Amygdala (tissue), 56 donors: ENCODE data around the gene RLN3.

Experiments
- DNase-seq, 56 donors: peaks; one replicate each; lab custom pipeline; 2025; lab: John Stamatoyannopoulos, UW

Gene RLN3

DNA sequence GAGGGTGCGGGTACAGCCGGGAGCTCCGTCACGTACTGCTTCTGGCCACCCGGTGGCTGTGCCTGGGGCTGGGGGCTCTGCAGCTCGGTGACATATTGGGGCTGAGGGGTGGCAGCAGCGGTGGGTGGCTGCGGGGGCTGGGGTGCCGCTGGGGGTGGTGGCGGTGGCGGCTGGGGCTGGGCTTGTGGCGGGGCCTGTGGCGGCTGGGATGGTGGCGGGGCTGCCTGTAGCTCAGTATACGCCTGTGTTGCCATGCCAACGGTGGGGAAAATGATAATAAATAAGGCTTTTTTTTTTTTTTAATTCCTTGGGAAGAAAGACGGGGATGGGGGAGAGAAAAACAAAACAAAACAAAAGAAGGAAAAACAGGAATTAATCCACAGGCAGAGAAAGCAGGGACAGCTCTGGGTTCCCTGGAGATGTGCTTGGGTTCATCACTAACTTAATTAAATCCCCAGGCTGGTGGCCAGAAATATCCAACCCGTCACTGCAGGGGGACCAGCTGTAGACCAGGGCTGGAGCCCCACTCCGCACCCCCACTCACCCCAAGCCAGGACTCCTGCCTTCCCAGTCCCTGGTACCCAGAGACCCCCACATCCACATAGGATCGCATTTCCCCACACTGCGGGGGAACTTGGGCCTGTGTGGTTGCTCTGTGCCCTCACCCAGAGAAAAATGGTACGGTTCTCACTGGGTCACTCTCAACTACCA is 34.2 kb upstream of the RLN3 start:
- DNase-seq: peak in 2 of 56 donors; percentile 3 to 15

DNA sequence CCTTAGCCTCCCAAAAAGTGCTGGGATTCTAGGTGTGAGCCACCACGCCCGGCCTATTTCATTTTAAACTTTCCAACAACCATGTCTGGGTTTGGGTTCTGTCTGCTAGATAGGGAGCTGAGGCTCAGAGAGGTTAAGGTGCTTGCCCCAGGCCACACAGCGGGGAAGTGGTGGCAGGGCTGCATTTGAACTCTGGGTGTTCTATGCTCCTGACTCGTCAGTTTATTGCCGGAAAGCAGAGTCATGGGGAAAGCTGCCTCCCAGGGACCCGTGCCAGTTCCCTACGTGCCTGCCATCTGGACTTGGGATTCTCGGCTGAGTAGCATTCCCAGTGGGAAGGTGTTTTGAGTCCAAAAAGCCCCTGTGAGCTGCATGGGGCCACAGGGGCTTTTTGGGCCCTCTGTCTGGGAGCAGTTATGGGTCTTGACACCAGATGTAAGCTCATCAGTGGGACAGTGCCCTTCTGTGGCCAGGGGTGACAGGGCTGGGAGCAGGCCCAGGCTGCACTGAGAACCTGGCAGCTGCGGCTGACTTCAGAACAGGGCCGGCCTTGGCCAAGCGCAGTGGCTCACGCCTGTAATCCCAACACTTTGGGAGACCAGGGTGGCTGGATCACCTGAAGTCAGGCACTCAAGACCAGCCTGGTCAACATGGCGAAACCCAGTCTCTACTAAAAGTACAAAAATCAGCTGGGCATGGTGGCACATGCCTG is 32.8 kb upstream of the RLN3 start:
- DNase-seq: peak in 8 of 56 donors; percentile 8 to 49 (median 26)

DNA sequence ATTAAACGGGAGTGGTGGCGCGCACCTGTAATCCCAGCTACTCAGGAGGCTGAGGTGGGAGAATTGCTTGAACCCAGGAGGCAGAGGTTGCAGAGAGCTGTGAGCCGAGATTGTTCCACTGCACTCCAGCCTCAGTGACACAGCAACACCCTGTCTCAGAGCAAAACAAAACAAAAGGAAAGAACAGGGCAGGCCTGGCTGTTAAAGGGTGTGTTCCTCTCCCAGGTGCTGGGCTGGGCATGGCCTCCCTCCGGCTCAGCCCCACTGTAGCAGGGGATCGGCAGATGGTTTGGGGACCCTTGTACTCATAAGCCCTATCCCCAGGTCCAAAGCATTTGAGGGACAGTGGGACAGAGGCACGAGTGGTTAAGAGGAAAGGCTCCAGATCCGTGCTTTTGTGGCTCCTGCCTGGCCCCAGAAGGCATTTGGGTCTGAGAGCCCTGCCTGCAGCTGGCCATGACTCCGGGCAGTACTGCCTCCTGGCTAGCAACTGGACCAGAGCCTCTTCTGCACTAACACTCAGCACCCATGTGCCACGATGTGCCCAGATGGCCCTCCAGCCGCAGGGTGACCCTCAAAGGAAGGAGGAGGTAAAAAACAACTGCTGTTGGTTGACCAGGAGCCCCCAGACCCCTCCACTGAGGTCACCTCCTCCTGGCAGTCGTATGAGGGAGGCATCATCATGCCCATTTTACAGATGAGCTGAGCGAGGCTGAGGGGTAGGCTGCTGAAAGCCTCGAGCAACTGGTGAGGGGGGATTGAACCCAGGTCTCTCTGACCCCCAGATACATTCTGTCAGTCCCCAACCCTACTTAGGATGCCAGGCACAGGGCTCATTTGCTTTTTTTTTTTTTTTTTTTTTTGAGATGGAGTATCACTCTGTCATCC is 31.8 kb upstream of the RLN3 start:
- no peak for DNase-seq

DNA sequence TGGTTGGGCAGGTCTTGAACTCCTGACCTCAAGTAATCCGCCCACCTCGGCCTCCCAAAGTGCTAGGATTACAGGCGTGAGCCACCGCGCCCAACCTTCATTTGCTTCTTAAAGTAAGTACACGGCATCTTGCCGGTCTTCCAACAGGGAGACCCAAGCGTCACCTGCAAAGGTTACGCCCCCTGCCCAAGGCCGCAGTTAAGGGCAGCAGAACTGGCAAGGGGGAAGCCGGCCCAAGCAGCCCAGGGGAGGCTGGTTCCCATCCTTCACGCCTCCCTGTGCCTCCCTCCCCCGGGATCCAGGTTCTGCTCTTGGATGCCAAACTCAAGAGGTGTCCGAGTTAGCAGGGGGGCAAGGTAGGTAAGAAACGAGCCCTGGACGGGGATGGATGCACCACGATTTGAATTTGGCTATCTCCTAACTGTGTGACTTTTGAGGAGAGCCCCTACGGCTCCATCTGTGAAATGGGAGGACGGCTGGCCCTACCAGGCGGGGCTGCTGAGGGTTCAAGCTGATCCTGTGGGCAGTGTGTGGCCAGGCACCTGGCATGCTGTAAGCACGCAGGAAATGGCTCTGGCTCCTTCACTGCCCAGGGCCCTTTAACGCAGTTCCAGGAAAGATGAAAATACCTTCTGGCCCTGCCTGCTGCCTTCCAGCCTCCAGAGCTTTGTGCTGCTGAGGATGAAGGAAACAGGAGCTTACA is 30.9 kb upstream of the RLN3 start:
- no peak for DNase-seq

DNA sequence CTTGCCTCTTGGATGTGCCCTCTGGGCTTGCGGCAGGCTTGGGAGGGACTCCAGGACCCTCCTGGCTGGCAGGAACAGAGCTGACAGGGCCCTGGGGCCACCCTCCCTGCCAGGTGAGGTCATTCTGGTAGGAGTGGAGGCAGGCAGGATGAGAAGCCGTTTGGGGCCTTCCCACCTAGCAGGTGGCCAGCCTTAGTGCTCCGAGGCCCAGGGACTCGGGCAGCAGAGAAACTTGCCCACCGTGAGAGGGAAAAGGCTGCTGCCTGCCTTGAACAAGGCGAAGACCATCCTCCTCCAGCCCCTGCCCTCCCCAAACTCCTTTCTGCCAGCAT is 30.4 kb upstream of the RLN3 start:
- no peak for DNase-seq

DNA sequence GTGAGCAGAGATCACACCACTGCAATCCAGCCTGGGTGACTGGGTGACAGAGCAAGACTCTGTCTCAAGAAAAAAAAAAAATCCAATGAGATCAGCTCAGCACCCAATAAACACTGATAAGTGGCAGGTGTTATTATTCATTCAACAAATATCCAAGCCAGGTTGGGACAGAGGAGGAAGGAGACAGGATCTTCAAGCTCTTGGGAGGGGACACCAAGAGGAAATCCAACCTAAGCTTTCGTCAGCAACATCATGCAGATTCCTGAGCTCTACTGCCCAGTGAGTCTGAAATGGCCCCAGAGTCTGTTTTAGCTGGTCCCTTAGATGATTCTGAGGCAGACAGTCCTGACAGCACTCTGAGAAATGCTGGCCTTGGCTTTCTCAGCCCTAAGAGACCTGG is 29.5 kb upstream of the RLN3 start:
- no peak for DNase-seq

DNA sequence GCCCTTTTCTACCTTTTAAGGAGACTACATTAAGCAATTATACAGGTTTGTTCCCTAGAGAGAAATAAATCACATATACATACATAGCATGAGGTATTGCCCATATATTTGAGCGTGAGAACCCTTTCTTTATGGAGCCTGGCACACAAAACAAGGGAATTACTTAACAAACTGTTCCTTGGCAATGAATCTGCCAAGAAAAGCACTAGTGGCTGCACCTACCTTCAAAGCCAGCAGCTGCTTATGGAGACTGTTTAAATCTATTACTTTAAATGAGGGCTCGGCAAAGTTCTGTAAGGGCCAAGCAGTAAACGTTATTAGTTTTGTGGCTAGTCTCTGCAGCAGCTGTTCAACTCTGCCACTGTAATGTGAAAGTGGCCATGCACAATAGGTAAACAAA is 28.9 kb upstream of the RLN3 start:
- DNase-seq: no peak

DNA sequence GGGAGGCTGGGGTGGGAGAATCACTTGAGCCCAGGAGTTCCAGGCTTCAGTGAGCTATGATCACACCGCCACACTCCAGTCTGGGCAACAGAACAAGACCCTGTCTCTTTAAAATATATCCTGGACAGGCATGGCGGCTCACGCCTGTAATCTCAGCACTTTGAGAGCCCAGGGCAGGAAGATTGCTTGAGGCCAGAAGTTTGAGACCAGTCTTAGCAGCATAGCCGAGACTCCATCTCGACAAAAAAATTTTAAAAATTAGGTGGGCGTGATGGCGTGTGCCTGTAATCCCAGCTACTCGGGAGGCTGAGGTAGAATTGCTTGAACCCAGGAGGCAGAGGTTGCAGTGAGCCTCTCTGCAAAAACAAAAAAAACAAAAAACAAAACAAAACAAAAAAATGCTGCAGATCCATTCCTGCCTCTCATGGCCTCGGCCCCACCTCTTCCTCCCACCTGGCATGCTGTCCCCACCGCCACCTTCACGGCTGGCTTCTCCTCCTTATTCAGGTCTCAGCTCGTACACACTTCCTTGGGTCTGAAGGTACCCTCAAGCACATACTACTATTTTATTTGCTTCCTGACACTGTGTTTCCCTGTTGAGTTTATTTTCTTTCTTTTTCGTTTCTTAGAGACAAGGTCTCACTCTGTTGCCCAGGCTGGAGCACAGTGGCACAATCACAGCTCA is 27.1 kb upstream of the RLN3 start:
- DNase-seq: no peak

DNA sequence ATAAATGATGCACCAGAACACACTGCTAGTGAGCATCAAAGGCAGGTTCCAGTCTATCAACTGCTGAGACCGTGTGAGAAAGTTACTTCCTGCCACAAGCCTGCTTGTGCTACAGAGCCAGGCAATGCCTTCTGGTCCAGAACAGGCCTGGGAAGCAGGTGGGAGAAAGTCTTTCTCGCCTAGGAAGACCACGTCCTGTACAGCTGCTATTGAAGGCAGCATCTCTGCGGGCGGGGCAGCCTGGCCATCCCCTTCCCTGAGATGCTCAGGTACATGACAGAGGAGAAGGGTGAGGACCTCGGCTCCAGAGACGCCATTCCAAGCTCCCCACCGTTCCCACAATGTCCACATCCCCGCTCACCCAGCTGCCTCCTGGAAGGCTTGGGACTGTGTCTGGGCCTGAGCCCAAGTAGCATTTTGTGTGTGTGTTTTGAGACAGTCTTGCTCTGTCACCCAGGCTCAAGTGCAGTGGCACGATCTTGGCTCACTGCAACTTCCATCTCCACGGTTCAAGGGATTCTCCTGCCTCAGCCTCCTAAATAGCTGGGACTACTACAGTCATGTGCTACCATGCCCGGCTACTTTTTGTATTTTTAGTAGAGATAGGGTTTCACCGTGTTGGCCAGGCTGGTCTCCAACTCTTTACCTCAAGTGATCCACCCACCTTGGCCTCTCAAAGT is 25.2 kb upstream of the RLN3 start:
- peak in 3 of 56 donors; percentile 12 to 25 (median 16) for DNase-seq

DNA sequence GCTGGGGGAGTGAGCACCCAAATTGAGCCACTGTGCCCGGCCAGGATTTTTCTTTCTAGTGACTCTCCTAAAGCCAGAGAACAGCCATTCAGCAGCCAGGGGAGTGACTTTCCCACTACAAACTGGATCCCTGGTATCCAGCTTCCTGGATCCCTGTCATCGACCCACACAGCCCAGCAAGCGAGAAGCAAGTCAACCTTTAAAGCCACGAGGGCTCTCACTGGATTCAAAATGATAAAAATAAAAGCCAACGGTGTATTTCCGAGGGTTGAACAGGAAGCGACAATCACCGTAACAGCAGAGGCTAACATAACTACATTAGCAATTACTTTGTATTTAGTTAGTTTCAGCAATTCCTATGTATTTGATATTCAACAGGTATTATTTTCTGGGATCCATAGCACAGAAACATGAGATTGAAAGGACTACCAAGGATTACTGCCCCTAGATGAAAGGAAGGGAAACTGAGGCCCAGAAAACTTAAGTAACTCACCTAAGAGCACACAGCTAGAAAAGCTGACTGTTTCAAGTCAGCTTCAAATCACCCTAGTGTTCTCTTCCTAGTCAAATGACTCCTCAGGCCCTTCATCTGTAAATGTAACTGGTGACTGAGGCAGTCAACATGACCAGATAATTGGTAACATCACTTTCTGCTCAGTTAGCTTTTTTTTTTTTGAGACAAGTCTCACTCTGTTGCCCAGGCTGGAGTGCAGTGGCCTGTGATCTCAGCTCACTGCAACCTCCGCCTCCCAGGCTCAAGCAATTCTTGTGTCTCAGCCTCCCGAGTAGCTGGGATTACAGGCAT is 24.5 kb upstream of the RLN3 start:
- peak in 1 of 56 donors; percentile 25 for DNase-seq

DNA sequence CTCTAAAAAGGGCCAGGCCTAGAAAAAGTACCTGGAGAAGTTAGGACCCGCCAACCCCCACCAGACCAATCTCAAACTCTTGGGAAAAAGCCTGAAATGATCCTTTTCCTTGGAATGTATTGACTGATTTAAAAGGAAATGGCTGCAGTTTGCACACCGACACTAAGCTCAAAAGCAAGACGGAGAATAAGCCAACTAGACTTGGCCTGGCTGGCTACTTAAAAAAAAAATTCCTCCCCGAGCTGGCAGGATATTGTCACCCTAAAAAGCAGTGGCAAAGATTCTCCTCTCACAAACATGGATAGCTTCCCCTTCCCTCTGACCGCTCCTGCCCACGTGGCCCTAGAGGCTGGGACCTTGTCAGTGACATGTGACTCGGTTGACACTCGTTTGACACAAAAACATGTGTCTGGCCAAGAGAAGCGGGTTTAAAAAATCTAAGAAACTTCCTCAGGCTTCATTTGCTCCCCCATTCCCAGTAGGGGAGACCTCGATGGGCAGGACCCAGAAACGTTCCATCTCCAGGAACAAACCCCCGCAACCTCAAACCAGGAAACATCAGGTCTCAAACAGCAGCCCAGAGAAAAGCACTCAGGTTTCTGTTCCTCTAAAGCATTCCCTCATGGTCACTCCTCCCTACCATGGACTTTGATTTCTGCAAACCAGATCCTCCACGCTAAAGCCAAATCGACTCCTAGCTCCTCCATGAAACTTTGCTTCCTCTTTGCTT is 23.2 kb upstream of the RLN3 start:
- DNase-seq: peak in 42 of 56 donors; percentile 6 to 70 (median 32)

DNA sequence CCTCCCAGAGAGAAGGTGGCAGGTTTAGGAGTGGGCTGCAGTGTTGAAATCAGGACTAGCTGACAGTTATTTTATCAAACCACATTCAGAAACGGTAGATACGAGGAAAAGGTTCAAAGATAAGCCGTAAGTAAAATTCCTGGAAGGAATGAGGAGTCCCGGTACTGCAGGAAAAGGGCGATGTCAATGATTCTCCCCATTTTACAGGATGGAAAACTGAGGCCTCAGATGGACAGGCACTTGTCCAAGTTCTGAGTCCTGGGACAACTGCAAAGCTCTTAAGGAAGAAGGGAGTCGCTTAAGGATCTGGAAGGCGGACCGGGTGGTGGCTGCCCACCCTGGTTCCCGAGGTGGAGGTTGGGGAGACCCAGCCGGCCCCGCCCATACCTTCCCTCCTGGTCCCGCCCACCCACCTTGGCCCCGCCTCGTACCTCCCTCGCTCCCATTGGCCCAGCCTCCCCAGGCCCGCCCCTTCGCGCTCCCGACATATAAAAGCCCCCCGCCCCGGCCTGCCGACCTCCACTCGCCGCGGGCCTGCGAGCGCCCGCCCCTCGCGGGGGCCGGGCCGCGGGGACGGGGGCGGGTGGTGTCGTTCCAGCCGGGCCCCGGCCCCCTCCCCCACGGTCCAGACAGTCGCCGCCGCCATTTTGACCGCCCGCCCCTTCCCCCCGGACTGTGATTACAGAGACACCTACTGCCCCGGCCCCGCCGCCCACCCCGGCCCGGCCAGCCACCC is 22.4 kb upstream of the RLN3 start:
- peak in 53 of 56 donors; percentile 10 to 87 (median 67) for DNase-seq

DNA sequence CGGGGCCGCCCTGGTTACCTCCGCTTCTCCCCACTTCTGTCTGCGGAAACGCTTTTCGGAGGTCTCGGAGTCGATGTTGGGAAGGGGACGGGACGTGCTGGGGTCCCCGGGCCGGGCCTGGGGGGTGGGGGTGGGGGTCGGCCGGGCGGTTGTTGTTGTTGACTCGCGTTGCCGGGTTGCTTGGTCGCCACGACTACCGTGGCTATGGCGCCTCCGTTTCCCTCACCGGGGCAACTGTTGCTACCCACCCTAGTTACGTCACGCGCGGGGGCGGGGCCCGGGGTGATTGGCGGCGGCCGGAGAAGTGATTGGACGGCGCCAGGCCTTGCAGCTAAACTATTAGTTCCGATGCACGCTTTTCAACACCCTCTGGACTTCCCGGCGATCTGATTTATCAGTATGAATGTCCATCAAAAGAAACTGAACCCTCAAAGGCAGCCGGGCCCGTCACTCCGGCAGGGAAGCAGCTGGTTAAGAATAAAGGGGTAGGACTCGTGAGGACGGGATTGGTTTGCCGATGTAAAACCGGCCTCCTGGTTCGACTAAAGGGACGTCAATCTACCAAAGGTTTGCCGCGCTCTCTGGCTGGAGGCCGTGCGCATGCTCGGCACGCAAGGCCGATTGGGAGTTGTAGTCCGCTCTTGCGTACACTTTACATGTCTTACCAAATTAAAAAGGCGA is 21.7 kb upstream of the RLN3 start, which contains the start of gene RFX1:
RFX1 (minus strand) TSS at position 236 of the 681 bp plus-strand sequence. CDS start 12,477 bp downstream, outside the sequence.
- peak; percentile 93 to 100 (median 99) for DNase-seq

DNA sequence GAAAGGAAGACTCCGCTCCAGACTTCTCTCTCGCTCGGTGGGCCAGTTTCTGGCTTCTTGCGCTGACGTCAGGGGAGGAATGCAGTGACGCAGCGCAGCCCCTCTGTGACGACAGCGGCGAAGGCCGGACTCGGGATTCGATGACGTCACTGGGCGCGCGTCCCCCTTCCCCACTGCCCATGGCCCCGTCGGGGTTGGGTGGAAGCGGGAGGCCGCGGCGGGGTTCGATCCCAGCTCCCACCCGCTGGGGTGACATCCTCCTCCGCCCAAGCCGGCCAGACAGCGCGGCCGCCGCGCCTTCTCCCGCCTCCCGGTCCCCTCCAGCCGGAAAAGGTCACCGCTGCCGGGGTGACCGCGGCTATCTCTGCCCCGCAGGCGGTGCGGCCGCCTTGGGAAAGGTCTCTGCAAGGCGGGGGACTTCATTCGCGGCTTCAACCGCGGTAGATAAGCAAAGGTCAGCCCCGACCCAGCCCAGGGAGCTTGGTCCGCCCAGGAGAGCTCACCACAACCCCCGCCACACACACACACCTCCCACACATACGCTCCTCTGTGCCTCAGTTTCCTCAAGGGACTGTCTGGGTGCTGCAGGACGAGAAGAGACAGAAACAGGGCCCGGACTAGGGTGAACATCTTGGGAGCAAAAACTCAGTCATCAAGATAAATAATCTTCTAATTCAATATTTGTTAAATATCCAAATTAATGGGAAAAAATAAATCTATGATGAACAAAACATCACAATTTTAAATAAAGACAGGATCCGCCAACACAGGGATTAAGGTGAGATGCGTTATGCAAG is 21.0 kb upstream of the RLN3 start:
- peak in 13 of 56 donors; percentile 65 to 97 (median 92) for DNase-seq

DNA sequence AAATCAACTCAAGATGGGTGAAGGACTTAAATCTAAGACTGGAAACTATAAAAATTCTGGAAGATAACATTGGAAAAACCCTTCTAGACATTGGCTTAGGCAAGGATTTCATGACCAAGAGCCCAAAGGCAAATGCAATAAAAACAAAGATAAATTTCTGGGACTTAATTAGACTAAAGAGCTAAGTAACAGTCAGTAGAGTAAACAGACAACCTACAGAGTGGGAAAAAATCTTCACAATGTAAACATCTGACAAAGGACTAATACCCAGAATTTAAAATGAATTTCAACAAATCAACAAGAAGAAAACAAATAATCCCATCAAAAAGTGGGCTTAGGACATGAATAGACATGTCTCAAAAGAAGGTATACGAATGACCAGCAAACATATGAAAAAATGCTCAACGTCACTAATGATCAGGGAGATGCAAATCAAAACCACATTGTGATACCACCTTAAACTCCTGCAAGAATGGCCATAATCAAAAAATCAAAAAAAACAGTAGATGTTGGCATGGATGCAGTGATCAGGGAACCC is 15.5 kb upstream of the RLN3 start:
- no peak for DNase-seq
